Suprapubic skin (tissue), 4 donors: ENCODE measurements around the gene GPR171. TPM values are rescaled to one million over a fixed set of nuclear protein-coding genes. Genes with fewer than 3 reads are reported as not detected.
A peak's percentile ranks its signal among the peaks of the same experiment; 100 is the strongest.
"Not testable (repeated sequence)": the region's sequence is repeated elsewhere in the genome, so short reads cannot be mapped to it uniquely, and the experiment has no call there.

Experiments used
- DNase-seq, 2 donors: peaks; one replicate each; pipeline ENCODE4 v3.0.0-alpha.2; 2019; ENCODE audit warnings: low spot score in 2 of 2
- H3K27ac ChIP-seq: fragments of 200-600 bp; sonication (generic); one replicate; pipeline ENCODE4 v1.5.1; 2019
- H3K27me3 ChIP-seq: fragments of 200-600 bp; sonication (generic); one replicate; pipeline ENCODE4 v1.5.1; 2019
- H3K36me3 ChIP-seq: fragments of 200-600 bp; sonication (generic); one replicate; pipeline ENCODE4 v1.5.1; 2019
- H3K4me1 ChIP-seq: fragments of 200-600 bp; sonication (generic); one replicate; pipeline ENCODE4 v1.5.1; 2019
- H3K4me3 ChIP-seq: fragments of 200-600 bp; sonication (generic); one replicate; pipeline ENCODE4 v1.5.1; 2019; ENCODE audit warnings: mild to moderate bottlenecking
- H3K9me3 ChIP-seq: fragments of 200-600 bp; sonication (generic); one replicate; pipeline ENCODE4 v1.5.1; 2019
- EP300 ChIP-seq: sonication (generic); formaldehyde crosslinking; IDR thresholded peaks from one replicate; pipeline ENCODE4 v1.6.1; 2017; ENCODE audit warnings: antibody characterized with exemption
- POLR2A ChIP-seq, 2 donors: fragments of 450-650 bp; IDR thresholded peaks; one replicate each; pipeline ENCODE4 v1.6.1; 2017; ENCODE audit warnings: antibody characterized with exemption in 2 of 2, mild to moderate bottlenecking in 2 of 2, moderate library complexity in 2 of 2
- POLR2AphosphoS5 ChIP-seq, 3 donors: sonication (generic); formaldehyde crosslinking; IDR thresholded peaks; one replicate each; pipeline ENCODE4 v1.6.1; 2017; ENCODE audit warnings: antibody characterized with exemption in 3 of 3
- WGBS: methylation state at CpG from one replicate; pipeline ENCODE4 v1.1.5; 2018; 5-methylcytosine and 5-hydroxymethylcytosine counted together
- total RNA-seq, 4 donors: library from RNA; depleted of rRNA; stranded (reverse); fragments of >200 nt; gene quantifications; one replicate each; pipeline ENCODE4 v1.1.0, GENCODE V29; 2016
- TF ChIP-seq, protein P1 (sequence below), 2 donors: fragments of 200-600 bp in 1 of 2; fragments of 450-650 bp in 1 of 2; sonication (generic) in 1 of 2; IDR thresholded peaks; one replicate each; pipeline ENCODE4 v1.5.1; 2016 to 2019; ENCODE audit warnings: antibody characterized with exemption in 2 of 2, mild to moderate bottlenecking in 1 of 2, moderate library complexity in 1 of 2

GPR171 gene
- total RNA-seq, 4 donors from 2014 or later, result 0.76 to 1.5 (median 1.3) TPM

DNA sequence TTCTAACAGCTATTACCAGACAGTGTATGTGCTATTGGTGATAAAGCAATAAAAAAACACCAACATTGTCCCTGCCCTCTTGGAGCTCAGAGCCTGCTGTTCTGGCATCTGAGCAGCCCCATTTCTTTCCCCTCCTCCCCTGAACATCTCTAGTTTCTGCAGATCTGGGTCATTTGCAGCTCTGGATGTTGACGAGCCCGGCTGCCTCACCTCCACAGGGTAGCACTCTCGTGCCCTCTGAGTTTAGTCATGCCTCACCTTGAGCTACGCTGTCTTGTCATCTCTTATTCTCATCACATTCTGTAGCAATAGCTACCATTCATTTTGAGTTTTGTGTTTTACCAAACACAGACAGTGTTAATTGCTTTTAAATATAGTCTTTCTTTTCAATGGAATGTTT is 30.0 kb upstream of the GPR171 start:
- DNase-seq, result no peak
- H3K27me3 ChIP-seq, result no peaks in the 10 kb centered on the region
- H3K9me3 ChIP-seq, result no peaks in the 10 kb centered on the region
- TF ChIP-seq, protein P1, sequence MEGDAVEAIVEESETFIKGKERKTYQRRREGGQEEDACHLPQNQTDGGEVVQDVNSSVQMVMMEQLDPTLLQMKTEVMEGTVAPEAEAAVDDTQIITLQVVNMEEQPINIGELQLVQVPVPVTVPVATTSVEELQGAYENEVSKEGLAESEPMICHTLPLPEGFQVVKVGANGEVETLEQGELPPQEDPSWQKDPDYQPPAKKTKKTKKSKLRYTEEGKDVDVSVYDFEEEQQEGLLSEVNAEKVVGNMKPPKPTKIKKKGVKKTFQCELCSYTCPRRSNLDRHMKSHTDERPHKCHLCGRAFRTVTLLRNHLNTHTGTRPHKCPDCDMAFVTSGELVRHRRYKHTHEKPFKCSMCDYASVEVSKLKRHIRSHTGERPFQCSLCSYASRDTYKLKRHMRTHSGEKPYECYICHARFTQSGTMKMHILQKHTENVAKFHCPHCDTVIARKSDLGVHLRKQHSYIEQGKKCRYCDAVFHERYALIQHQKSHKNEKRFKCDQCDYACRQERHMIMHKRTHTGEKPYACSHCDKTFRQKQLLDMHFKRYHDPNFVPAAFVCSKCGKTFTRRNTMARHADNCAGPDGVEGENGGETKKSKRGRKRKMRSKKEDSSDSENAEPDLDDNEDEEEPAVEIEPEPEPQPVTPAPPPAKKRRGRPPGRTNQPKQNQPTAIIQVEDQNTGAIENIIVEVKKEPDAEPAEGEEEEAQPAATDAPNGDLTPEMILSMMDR (IDR thresholded peaks at IDR 0.05), result no peak
- no peak for TF ChIP-seq POLR2A (IDR thresholded peaks at IDR 0.05)
- no peak for TF ChIP-seq POLR2AphosphoS5 (IDR thresholded peaks at IDR 0.05)
- no peak for TF ChIP-seq EP300
- H3K36me3 ChIP-seq, result no peaks in the 10 kb centered on the region
- H3K4me3 ChIP-seq, result no peak overlapping the region
- no peak overlapping the region for H3K27ac ChIP-seq
- peaks cover 14% of the 10 kb centered on the region for H3K4me1 ChIP-seq
- 91% methylated on average over 4 of the region's 4 CpGs for WGBS

GRCh38 chr3:151232403-151232802 is 29.4 kb upstream of the GPR171 start:
- not testable (repeated sequence) for H3K27ac ChIP-seq, H3K4me3 ChIP-seq, H3K27me3 ChIP-seq, H3K9me3 ChIP-seq, DNase-seq, H3K36me3 ChIP-seq
- peaks cover 19% of the 10 kb centered on the region for H3K4me1 ChIP-seq

DNA sequence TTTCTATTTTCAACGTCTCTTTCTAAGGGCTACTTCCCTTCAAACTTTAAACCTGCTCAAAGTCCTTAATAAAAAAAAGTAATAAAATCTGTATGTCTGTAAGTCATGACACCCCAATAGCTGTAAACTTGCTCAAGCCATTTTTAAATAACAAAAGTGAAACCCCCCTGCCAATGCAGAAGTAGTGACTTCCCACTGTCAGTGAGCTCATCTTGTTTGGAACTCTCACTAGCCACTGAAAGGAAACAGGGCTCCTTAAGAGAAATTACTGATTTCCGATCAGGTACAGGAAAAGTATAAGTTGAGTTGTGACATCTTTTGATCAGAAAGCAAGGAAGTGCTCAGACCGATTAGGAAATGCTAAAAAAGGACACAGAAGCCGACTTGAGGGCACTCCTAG is 27.6 kb upstream of the GPR171 start:
- H3K36me3 ChIP-seq, result no peaks in the 10 kb centered on the region
- no peak for TF ChIP-seq POLR2AphosphoS5 (IDR thresholded peaks at IDR 0.05)
- TF ChIP-seq EP300, result no peak
- TF ChIP-seq, protein P1 (IDR thresholded peaks at IDR 0.05), result no peak
- no peak for TF ChIP-seq POLR2A (IDR thresholded peaks at IDR 0.05)
- H3K27me3 ChIP-seq, result no peaks in the 10 kb centered on the region
- no peak for DNase-seq
- H3K4me3 ChIP-seq, result no peak overlapping the region
- 48% methylated on average over 4 of the region's 4 CpGs for WGBS
- H3K4me1 ChIP-seq, result peaks cover 23% of the 10 kb centered on the region
- H3K27ac ChIP-seq, result no peak overlapping the region
- no peaks in the 10 kb centered on the region for H3K9me3 ChIP-seq

GRCh38 chr3:151228666-151229040 is 25.6 kb upstream of the GPR171 start:
- no peak for DNase-seq
- no peaks in the 10 kb centered on the region for H3K27me3 ChIP-seq
- TF ChIP-seq, protein P1 (IDR thresholded peaks at IDR 0.05), result no peak
- no peak for TF ChIP-seq POLR2A (IDR thresholded peaks at IDR 0.05)
- no peak for TF ChIP-seq EP300
- no peak for TF ChIP-seq POLR2AphosphoS5 (IDR thresholded peaks at IDR 0.05)
- no peaks in the 10 kb centered on the region for H3K9me3 ChIP-seq
- H3K4me1 ChIP-seq, result peaks cover 23% of the 10 kb centered on the region
- H3K4me3 ChIP-seq, result no peak overlapping the region
- 58% methylated on average over 1 of the region's 1 CpG for WGBS
- no peaks in the 10 kb centered on the region for H3K36me3 ChIP-seq
- no peak overlapping the region for H3K27ac ChIP-seq

- H3K4me1 ChIP-seq, result peaks cover 23% of the 10 kb centered on the region
- 38% methylated on average over 9 of the region's 9 CpGs for WGBS
- no peaks in the 10 kb centered on the region for H3K9me3 ChIP-seq
These were observed 25.0 kb upstream of the GPR171 start for GRCh38 chr3:151227807-151228665.

More at GRCh38 chr3:151227807-151228665, 25.0 kb upstream of the GPR171 start:
- H3K4me3 ChIP-seq, result no peak overlapping the region
- DNase-seq, result peak; percentile 80 to 84
- no peak overlapping the region for H3K27ac ChIP-seq
- no peak for TF ChIP-seq POLR2A (IDR thresholded peaks at IDR 0.05)
- TF ChIP-seq POLR2AphosphoS5 (IDR thresholded peaks at IDR 0.05), result no peak
- TF ChIP-seq EP300, result no peak
- TF ChIP-seq, protein P1 (IDR thresholded peaks at IDR 0.05), result peak; percentile 81 to 95
- no peaks in the 10 kb centered on the region for H3K36me3 ChIP-seq
- no peaks in the 10 kb centered on the region for H3K27me3 ChIP-seq
